B cell (primary cell): ENCODE measurements around the gene OR8K3. TPM values are rescaled to one million over a fixed set of nuclear protein-coding genes. Genes with fewer than 3 reads are reported as not detected.

Experiments
- ATAC-seq: fragments of 200-7000 bp; cut with Tn5 transposase; one replicate; pipeline ENCODE4 v1.10.0; 2021; ENCODE audit warnings: low read depth, mild to moderate bottlenecking, moderate number of reproducible peaks, moderate library complexity
- CTCF ChIA-PET: fragments of 350-600 bp; sonication (Branson Sonifier 250); formaldehyde crosslinking; loops from one replicate; lab custom pipeline; 2021; ENCODE audit warnings: antibody characterized with exemption, inconsistent platforms; lab: Charles Lee
- POLR2A ChIA-PET: fragments of 350-600 bp; sonication (Branson Sonifier 250); formaldehyde crosslinking; loops from one replicate; lab custom pipeline; 2021; ENCODE audit warnings: antibody characterized with exemption; lab: Charles Lee
- DNase-seq: peaks from one replicate; pipeline ENCODE4 v3.0.0; 2013
- H2AFZ ChIP-seq: 2 replicates; pipeline ENCODE4 v1.6.1; 2012; ENCODE audit warnings: mild to moderate bottlenecking, low read depth, low read length; ENCODE audit not compliant: insufficient read depth, poor library complexity, severe bottlenecking
- H3K27ac ChIP-seq, 2 donors: 1 replicate in 1 of 2; 2 replicates in 1 of 2; pipeline ENCODE4 v1.5.1; 2012 to 2013; ENCODE audit warnings: low read length in 2 of 2, mild to moderate bottlenecking in 2 of 2, moderate library complexity in 1 of 2
- H3K27me3 ChIP-seq, 4 experiments: fragments of 200-600 bp in 1 of 4; sonication (generic) in 1 of 4; replicated peaks in 1 of 4; 1 replicate in 2 of 4; 2 replicates in 2 of 4; pipeline versions ENCODE4 v1.6.1 to v1.7.0; 2013 to 2016; ENCODE audit warnings: low read length in 3 of 4, mild to moderate bottlenecking in 2 of 4, mixed read lengths in 1 of 4, moderate library complexity in 1 of 4; ENCODE audit not compliant: insufficient read depth in 4 of 4, control insufficient read depth in 3 of 4; ENCODE audit errors: control extremely low read depth in 1 of 4
- H3K36me3 ChIP-seq, 2 experiments: replicated peaks in 1 of 2; 1 replicate in 1 of 2; 2 replicates in 1 of 2; pipeline versions ENCODE4 v1.6.1 to v1.7.1; 2013; ENCODE audit warnings: low read length in 1 of 2; ENCODE audit not compliant: insufficient read depth in 2 of 2, control insufficient read depth in 1 of 2; ENCODE audit errors: control extremely low read depth in 1 of 2, extremely low read depth in 1 of 2
- H3K4me1 ChIP-seq, 2 donors: fragments of 200-600 bp in 1 of 2; sonication (generic) in 1 of 2; 1 replicate in 1 of 2; 2 replicates in 1 of 2; pipeline versions ENCODE4 v1.5.1 to v1.6.1; 2013 to 2017; ENCODE audit warnings: low read length in 2 of 2; ENCODE audit not compliant: control insufficient read depth in 2 of 2, insufficient read depth in 2 of 2
- H3K4me2 ChIP-seq: replicated peaks from 2 replicates; pipeline ENCODE3; 2012; ENCODE audit warnings: mild to moderate bottlenecking, low read depth, low read length; ENCODE audit not compliant: poor library complexity, severe bottlenecking
- H3K4me3 ChIP-seq, 5 experiments: fragments of 200-600 bp in 1 of 5; sonication (generic) in 1 of 5; 1 replicate in 3 of 5; 2 replicates in 2 of 5; pipeline versions ENCODE4 v1.5.1 to v1.7.0; 2011 to 2016; ENCODE audit warnings: low read length in 4 of 5, mild to moderate bottlenecking in 4 of 5, low read depth in 2 of 5, control low read depth in 1 of 5, moderate library complexity in 1 of 5; ENCODE audit not compliant: insufficient read depth in 1 of 5; ENCODE audit errors: control extremely low read depth in 1 of 5, extremely low read depth in 1 of 5
- H3K79me2 ChIP-seq: fragments of 200-600 bp; sonication (generic); one replicate; pipeline ENCODE4 v1.6.0; 2016; ENCODE audit warnings: low read length; ENCODE audit not compliant: control insufficient read depth, insufficient read depth
- H3K9ac ChIP-seq: fragments of 200-600 bp; sonication (generic); 2 replicates; pipeline ENCODE4 v1.6.1; 2017; ENCODE audit warnings: mild to moderate bottlenecking, low read length, moderate library complexity
- H3K9me3 ChIP-seq, 3 donors: one replicate each; pipeline versions ENCODE4 v1.6.1 to v1.7.1; 2013; ENCODE audit warnings: low read length in 2 of 3; ENCODE audit not compliant: control insufficient read depth in 2 of 3, insufficient read depth in 1 of 3; ENCODE audit errors: control extremely low read depth in 1 of 3
- H4K20me1 ChIP-seq: 2 replicates; pipeline ENCODE4 v1.6.0; 2012; ENCODE audit warnings: mild to moderate bottlenecking, low read length; ENCODE audit not compliant: insufficient read depth, control insufficient read depth, poor library complexity, severe bottlenecking
- H3K27ac Mint-ChIP-seq: one replicate; pipeline ENCODE4 v1.8.0; 2021; ENCODE audit warnings: mixed read lengths
- H3K27me3 Mint-ChIP-seq: one replicate; pipeline ENCODE4 v1.8.0; 2021; ENCODE audit warnings: mixed read lengths
- H3K4me1 Mint-ChIP-seq: one replicate; pipeline ENCODE4 v1.8.0; 2021; ENCODE audit warnings: mixed read lengths
- H3K4me3 Mint-ChIP-seq: one replicate; pipeline ENCODE4 v1.8.0; 2021; ENCODE audit warnings: mixed read lengths
- H3K9me3 Mint-ChIP-seq: one replicate; pipeline ENCODE4 v1.8.0; 2022; ENCODE audit warnings: mixed read lengths; ENCODE audit not compliant: insufficient read depth
- EZH2 ChIP-seq: IDR thresholded peaks from 2 replicates; pipeline ENCODE4 v1.6.1; 2012; ENCODE audit warnings: borderline replicate concordance, low read depth, mild to moderate bottlenecking, moderate library complexity, low read length; ENCODE audit not compliant: insufficient read depth, poor library complexity, severe bottlenecking
- WGBS: methylation state at CpG from one replicate; pipeline ENCODE4 v1.1.5; 2013; ENCODE audit warnings: missing lambda C conversion rate; ENCODE audit not compliant: insufficient coverage; 5-methylcytosine and 5-hydroxymethylcytosine counted together
- intact Hi-C: fragments of 100-400 bp; cut with micrococcal nuclease; formaldehyde crosslinking; loops from one replicate; pipeline ENCODE4 v1.10.0; 2022
- polyA plus RNA-seq: library from polyadenylated mRNA; depleted of rRNA; stranded (reverse); fragments of >200 nt; gene quantifications from 2 replicates; pipeline ENCODE4 v1.2.3, GENCODE V29; 2012
- total RNA-seq, 2 donors: library from RNA; stranded (reverse); fragments of 120-200 nt in 1 of 2; gene quantifications; 1 replicate in 1 of 2; 2 replicates in 1 of 2; pipeline versions ENCODE4 v1.2.3 to v1.2.4, GENCODE V29; 2013 to 2022
- TF ChIP-seq, protein P1 (sequence below): fragments of 200-600 bp; IDR thresholded peaks from one replicate; pipeline ENCODE4 v1.8.0; 2022; ENCODE audit warnings: antibody characterized with exemption, mild to moderate bottlenecking

The OR8K3 gene
- total and polyA plus RNA-seq, 2 donors (not counting 1 experiment from before 2014, with no cell fraction given) = not detected

DNA sequence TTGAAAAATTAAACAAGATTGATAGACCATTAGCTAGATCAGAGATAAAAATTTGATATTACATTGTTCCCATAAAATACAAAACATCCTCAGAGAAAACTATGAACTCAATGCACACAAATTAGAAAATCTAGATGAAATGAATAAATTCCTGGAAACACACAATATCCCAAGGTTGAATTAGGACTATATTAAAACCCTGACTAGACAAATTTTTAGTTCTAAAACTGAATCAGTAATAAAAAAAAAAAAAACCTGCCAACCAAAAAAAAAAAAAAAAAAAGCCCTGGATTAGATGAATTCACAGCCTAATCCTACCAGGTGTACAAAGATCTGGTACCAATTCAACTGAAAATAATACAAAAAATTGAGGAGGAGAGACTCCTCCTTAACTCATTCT lies 25.3 kb downstream of the OR8K3 start:
- Histone ChIP-seq H3K79me2 (no peaks in the 10 kb centered on the region), H3K4me2 (no peak overlapping the region), H3K27me3 (no peaks in the 10 kb centered on the region), H3K4me1 (no peaks in the 10 kb centered on the region), H3K36me3 (no peaks in the 10 kb centered on the region), H3K4me3 (no peak overlapping the region), H4K20me1 (no peaks in the 10 kb centered on the region), H2AFZ (no peak overlapping the region), H3K27ac (no peak overlapping the region), H3K9ac (no peak overlapping the region), H3K9me3 (peaks cover 0 to 5% (median 0%) of the 10 kb centered on the region in 3 donors)
- Mint-ChIP-seq H3K27ac (no peak overlapping the region), H3K4me1 (no peaks in the 10 kb centered on the region), H3K4me3 (no peak overlapping the region), H3K27me3 (no peaks in the 10 kb centered on the region), H3K9me3 (peaks cover 8% of the 10 kb centered on the region)
- no peak for TF ChIP-seq EZH2
- TF ChIP-seq, protein P1, sequence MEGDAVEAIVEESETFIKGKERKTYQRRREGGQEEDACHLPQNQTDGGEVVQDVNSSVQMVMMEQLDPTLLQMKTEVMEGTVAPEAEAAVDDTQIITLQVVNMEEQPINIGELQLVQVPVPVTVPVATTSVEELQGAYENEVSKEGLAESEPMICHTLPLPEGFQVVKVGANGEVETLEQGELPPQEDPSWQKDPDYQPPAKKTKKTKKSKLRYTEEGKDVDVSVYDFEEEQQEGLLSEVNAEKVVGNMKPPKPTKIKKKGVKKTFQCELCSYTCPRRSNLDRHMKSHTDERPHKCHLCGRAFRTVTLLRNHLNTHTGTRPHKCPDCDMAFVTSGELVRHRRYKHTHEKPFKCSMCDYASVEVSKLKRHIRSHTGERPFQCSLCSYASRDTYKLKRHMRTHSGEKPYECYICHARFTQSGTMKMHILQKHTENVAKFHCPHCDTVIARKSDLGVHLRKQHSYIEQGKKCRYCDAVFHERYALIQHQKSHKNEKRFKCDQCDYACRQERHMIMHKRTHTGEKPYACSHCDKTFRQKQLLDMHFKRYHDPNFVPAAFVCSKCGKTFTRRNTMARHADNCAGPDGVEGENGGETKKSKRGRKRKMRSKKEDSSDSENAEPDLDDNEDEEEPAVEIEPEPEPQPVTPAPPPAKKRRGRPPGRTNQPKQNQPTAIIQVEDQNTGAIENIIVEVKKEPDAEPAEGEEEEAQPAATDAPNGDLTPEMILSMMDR = no peak
- CTCF ChIA-PET = no interaction called here
- POLR2A ChIA-PET = no interaction called here
- intact Hi-C loops = no loop called here
- DNase-seq (no peak), ATAC-seq (no peak)

DNA sequence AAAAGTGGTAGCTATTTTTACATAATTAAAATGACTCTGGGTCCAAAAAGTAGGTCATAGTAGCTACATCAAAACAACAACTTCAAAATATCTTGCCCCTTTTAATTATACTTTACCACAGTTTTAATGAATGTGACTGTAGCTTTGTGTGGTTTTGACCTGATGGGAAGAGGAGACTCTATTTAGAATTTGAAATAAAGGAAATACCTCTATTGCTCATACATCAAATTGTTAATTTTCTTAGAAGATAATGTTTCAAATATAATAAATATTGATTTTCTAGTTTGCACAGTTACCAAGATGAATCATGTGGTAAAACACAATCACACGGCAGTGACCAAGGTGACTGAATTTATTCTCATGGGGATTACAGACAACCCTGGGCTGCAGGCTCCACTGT lies 30.8 kb downstream of the OR8K3 start, which contains the start of gene OR8K1:
TSS of gene OR8K1 (plus strand) at position 301 of the 400 bp plus-strand sequence. CDS start at position 301, 0 bp downstream.
- H3K27me3 Mint-ChIP-seq = no peaks in the 10 kb centered on the region
- intact Hi-C loops = no loop called here
- no peaks in the 10 kb centered on the region for H3K27me3 ChIP-seq
- CTCF ChIA-PET = no interaction called here
- H3K4me3 Mint-ChIP-seq = no peak within 1 kb of the TSS
- 89% methylated on average over 1 of the region's 1 CpG for WGBS
- ATAC-seq (no peak), DNase-seq (no peak)
- no peaks in the 10 kb centered on the region for H3K9me3 ChIP-seq
- H3K4me1 Mint-ChIP-seq = no peaks in the 10 kb centered on the region
- H3K9me3 Mint-ChIP-seq = peaks cover 8% of the 10 kb centered on the region
- no peaks in the 10 kb centered on the region for H4K20me1 ChIP-seq
- no peak within 1 kb of the TSS for H3K9ac ChIP-seq
- H3K79me2 ChIP-seq = no peaks in the 10 kb centered on the region
- no peaks in the 10 kb centered on the region for H3K4me1 ChIP-seq
- H2AFZ ChIP-seq = no peak within 1 kb of the TSS
- no peak within 1 kb of the TSS for H3K27ac Mint-ChIP-seq
- no peak within 1 kb of the TSS for H3K4me3 ChIP-seq
- no peaks in the 10 kb centered on the region for H3K36me3 ChIP-seq
- TF ChIP-seq, protein P1 = no peak
- no peak for TF ChIP-seq EZH2
- H3K27ac ChIP-seq = no peak within 1 kb of the TSS
- POLR2A ChIA-PET = no interaction called here
- no peak within 1 kb of the TSS for H3K4me2 ChIP-seq
